ENCODE results near the gene CCDC171.

CCDC171 gene

GRCh38 chr9:16010221-16010620, 457.4 kb downstream of the CCDC171 start:
- no peak for DNase-seq

- no peak for DNase-seq
Observed at GRCh38 chr9:16012621-16013020, 459.8 kb downstream of the CCDC171 start.

GRCh38 chr9:16013366-16013765, 460.5 kb downstream of the CCDC171 start:
- DNase-seq: no peak

- no peak for DNase-seq
Observed at GRCh38 chr9:16013826-16014225, 461.0 kb downstream of the CCDC171 start.

- DNase-seq: no peak
Observed at GRCh38 chr9:16022228-16022627, 469.4 kb downstream of the CCDC171 start.

- DNase-seq: no peak
Observed at GRCh38 chr9:16023446-16023845, 470.6 kb downstream of the CCDC171 start.
